Hematopoietic multipotent progenitor cell treated with erythropoietin and hydrocortisone succinate and interleukin-3 and kit ligand, for 8 days (in vitro differentiated cells): ENCODE measurements around the gene AFF3.
"Not testable (repeated sequence)": the region's sequence is repeated elsewhere in the genome, so short reads cannot be mapped to it uniquely, and the experiment has no call there.

Source experiments
- DNase-seq: peaks from one replicate; pipeline ENCODE4 v3.0.0-alpha.2; 2015

The AFF3 gene

GRCh38 chr2:99773642-99774041 is 368.7 kb downstream of the AFF3 start:
- not testable (repeated sequence) for DNase-seq

GRCh38 chr2:99772591-99773331 is 369.6 kb downstream of the AFF3 start:
- no peak for DNase-seq

GRCh38 chr2:99771681-99772333 is 370.6 kb downstream of the AFF3 start:
- peak; percentile 68 for DNase-seq

- no peak for DNase-seq
These were observed 371.5 kb downstream of the AFF3 start for GRCh38 chr2:99770876-99771275.

GRCh38 chr2:99765731-99766318 is 376.6 kb downstream of the AFF3 start:
- no peak for DNase-seq

- DNase-seq: no peak
These were observed 378.6 kb downstream of the AFF3 start for GRCh38 chr2:99763764-99764163.

- no peak for DNase-seq
These were observed 379.7 kb downstream of the AFF3 start for GRCh38 chr2:99762714-99763113.

- no peak for DNase-seq
These were observed 384.7 kb downstream of the AFF3 start for GRCh38 chr2:99757611-99758114.

- no peak for DNase-seq
These were observed 386.3 kb downstream of the AFF3 start for GRCh38 chr2:99756059-99756458.

GRCh38 chr2:99754210-99754609 is 388.2 kb downstream of the AFF3 start:
- DNase-seq: no peak

GRCh38 chr2:99753505-99753904 is 388.9 kb downstream of the AFF3 start:
- DNase-seq: no peak

GRCh38 chr2:99748344-99748743 is 394.0 kb downstream of the AFF3 start:
- DNase-seq: no peak

- DNase-seq: no peak
These were observed 394.5 kb downstream of the AFF3 start for GRCh38 chr2:99747842-99748241.

GRCh38 chr2:99743146-99743545 is 399.2 kb downstream of the AFF3 start:
- no peak for DNase-seq

GRCh38 chr2:99737537-99737936 is 404.9 kb downstream of the AFF3 start:
- DNase-seq: no peak

- no peak for DNase-seq
These were observed 406.6 kb downstream of the AFF3 start for GRCh38 chr2:99735753-99736152.

- DNase-seq: not testable (repeated sequence)
These were observed 407.1 kb downstream of the AFF3 start for GRCh38 chr2:99735314-99735713.

- no peak for DNase-seq
These were observed 408.2 kb downstream of the AFF3 start for GRCh38 chr2:99734236-99734635.

- no peak for DNase-seq
These were observed 413.0 kb downstream of the AFF3 start for GRCh38 chr2:99729104-99730025.

- no peak for DNase-seq
These were observed 414.2 kb downstream of the AFF3 start for GRCh38 chr2:99728166-99728565.

- DNase-seq: no peak
These were observed 415.2 kb downstream of the AFF3 start for GRCh38 chr2:99727199-99727598.

GRCh38 chr2:99726691-99727090 is 415.7 kb downstream of the AFF3 start:
- DNase-seq: no peak

GRCh38 chr2:99725820-99726219 is 416.6 kb downstream of the AFF3 start:
- no peak for DNase-seq
